ENCODE data around the gene DDB1. TPM values are rescaled to one million over a fixed set of nuclear protein-coding genes. Genes with fewer than 3 reads are reported as not detected.

DDB1 gene
- total RNA-seq, 8 experiments from 2014 or later = 144 to 240 (median 190) TPM

DNA sequence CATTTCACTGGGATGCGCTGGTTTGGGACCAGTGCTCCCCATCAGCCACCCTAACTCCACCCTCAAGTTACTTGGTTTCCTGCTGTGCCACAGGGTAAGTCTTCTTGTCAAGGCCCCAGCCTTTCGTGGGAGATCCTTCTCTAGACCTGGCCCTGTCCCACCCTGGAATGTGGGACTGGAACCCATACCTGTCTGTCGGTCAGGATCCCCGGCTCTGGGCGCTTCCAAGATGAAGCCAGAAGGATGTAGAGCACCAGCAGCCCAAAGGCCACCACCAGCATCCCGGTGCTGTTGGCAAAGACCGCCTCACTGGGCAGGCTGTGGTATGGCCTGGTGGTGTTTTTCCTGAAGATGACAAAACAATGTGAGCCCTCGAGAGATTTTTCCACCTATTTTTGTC lies 17.9 kb upstream of the DDB1 start:
- no peak overlapping the region for H3K4me3 ChIP-seq
- H3K27ac ChIP-seq = no peak overlapping the region
- no peak for ATAC-seq (replicated peaks in 6 of 8)
- WGBS, 10 experiments = 89 to 100% (median 100%) methylated on average over 1 to 5 of the region's 8 CpGs; no CpG with 5 or more reads in 5 of the 10 experiments
- in situ Hi-C loops (cut with MboI; ENCODE audit: low pct_unique_long_range_greater_than_20kb in 2 of 9, low sequenced_read_pairs in 9 of 9, unreplicated experiment in 9 of 9) = no loop called here
- peaks cover 2 to 8% of the 10 kb centered on the region in 2 donors for H3K4me1 ChIP-seq (replicated peaks in 1 of 2)

DNA sequence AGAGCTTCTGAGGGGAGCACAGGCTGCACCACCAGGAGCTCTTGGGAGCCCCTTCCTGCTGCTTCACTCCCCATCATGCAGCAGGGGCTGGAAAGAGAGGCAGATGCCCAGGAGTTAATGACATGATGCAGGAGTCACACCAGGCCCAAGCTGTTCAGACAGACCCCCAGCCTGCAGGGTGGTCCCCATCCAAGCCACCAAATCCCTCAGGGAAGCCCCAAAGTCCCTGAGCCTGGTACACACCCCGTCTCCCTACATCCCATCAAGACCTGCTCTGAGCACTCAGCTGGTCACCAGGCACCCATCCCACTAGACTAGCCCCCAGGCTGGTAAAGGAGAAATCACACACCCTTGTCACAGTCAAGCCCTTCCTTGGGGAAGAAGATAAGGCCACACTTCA lies 17.4 kb upstream of the DDB1 start:
- Histone ChIP-seq H3K4me3 (no peak overlapping the region), H3K4me1 (replicated peaks in 1 of 2) (peaks cover 2 to 8% of the 10 kb centered on the region in 2 donors), H3K27ac (peak overlapping the region; percentile 67 to 85)
- no peak for ATAC-seq (replicated peaks in 6 of 8)
- WGBS, 10 experiments = 67 to 100% methylated on average over 1 of the region's 1 CpG; no CpG with 5 or more reads in 8 of the 10 experiments
- in situ Hi-C loops (cut with MboI; ENCODE audit: low pct_unique_long_range_greater_than_20kb in 2 of 9, low sequenced_read_pairs in 9 of 9, unreplicated experiment in 9 of 9) = no loop called here

DNA sequence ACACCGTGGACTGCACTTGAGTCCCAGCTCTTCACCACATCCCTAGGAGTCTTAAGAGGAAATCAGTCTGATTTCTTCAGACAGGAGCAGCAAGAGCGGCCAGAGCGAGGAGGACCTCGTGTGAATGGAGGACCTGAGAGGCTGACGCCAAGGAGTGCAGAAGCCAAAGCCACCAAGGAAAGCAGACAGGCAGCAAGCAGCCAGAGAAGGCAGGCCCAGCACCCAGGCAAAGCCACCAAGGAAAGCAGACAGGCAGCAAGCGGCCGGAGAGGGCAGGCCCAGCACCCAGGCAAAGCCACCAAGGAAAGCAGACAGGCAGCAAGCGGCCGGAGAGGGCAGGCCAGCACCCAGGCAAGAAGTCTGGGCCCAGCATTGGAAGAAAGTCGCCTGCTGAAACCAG lies 17.0 kb upstream of the DDB1 start:
- Histone ChIP-seq H3K27ac (peak overlapping the region; percentile 67 to 85), H3K4me1 (replicated peaks in 1 of 2) (peaks cover 2 to 8% of the 10 kb centered on the region in 2 donors), H3K4me3 (no peak overlapping the region)
- ATAC-seq (replicated peaks in 6 of 8) = no peak
- 80 to 100% (median 91%) methylated on average over 1 to 6 of the region's 10 CpGs; no CpG with 5 or more reads in 6 of the 10 experiments for WGBS, 10 experiments
- in situ Hi-C loops (cut with MboI; ENCODE audit: low pct_unique_long_range_greater_than_20kb in 2 of 9, low sequenced_read_pairs in 9 of 9, unreplicated experiment in 9 of 9) = loop anchor here in 1 of 9 experiments (25.0 kb wide), 1 partner anchor 287 kb away; no protein-coding TSS in a partner anchor

DNA sequence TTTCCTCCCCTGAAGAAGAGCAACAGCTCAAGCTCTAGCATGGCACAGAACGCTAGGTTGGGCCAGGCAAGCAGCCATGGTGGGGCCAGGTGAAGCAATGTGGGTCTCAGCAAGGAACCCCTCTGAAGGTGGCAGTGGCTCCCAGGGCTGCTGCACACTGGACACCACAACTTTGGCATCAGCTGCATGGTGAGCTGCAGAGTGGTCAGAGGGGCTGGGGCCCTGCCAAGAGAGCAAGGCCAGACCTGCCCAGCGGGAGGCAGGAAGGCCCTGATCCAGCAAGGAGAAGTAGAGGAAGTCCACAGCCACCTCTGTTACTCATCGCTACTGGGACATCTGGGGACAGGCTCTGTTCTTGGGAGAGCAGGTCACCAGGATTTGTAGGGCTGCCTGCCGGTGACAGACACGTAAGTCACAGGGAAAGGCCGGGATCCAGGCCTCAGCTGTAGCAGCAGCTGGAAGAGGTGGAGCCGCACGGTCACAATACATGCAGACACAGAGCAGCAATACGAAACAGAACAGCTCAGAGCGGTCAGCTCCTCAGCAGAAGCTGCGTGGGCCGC lies 16.4 kb upstream of the DDB1 start:
- H3K4me1 ChIP-seq (replicated peaks in 1 of 2) = peaks cover 2 to 8% of the 10 kb centered on the region in 2 donors
- in situ Hi-C loops (cut with MboI; ENCODE audit: low pct_unique_long_range_greater_than_20kb in 2 of 9, low sequenced_read_pairs in 9 of 9, unreplicated experiment in 9 of 9) = loop anchor here in 1 of 9 experiments (25.0 kb wide), 1 partner anchor 288 kb away; no protein-coding TSS in a partner anchor
- peak in 5 of 8 experiments; percentile 3 to 86 (median 77) for ATAC-seq (replicated peaks in 6 of 8)
- 60 to 100% (median 70%) methylated on average over 1 to 8 of the region's 12 CpGs; no CpG with 5 or more reads in 6 of the 10 experiments for WGBS, 10 experiments
- H3K27ac ChIP-seq = peak overlapping the region; percentile 67 to 85
- H3K4me3 ChIP-seq = no peak overlapping the region

DNA sequence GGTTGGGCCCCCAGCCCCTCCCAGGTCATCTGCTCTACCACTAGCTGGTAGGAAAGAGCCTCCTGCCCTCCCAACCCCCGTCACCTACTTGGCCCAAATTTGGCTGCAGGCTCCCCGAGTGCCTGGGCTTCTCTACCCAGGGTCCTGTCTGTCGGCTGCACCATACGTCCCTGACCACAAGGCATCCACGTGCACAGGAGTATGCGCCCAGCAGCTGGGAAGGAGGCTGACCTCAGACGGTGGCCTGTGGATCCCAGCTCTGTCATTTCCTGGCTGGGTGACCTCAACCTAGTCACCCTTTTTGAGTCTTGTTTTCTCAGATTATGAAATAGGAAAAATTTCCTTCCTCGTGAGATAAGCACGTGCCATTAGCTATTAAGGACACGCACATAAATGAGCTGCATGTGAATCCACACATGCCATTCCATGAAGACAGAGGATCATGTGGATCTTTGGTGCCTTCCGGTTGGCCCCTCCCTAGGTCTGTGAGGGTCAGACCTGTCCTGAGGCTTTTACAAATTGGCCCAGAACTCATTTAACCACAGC lies 15.1 kb upstream of the DDB1 start:
- no peak overlapping the region for H3K4me3 ChIP-seq
- H3K27ac ChIP-seq = no peak overlapping the region
- in situ Hi-C loops (cut with MboI; ENCODE audit: low pct_unique_long_range_greater_than_20kb in 2 of 9, low sequenced_read_pairs in 9 of 9, unreplicated experiment in 9 of 9) = loop anchor here in 1 of 9 experiments (25.0 kb wide), 1 partner anchor 289 kb away; no protein-coding TSS in a partner anchor
- WGBS, 10 experiments = 70 to 100% (median 93%) methylated on average over 1 to 4 of the region's 11 CpGs; no CpG with 5 or more reads in 5 of the 10 experiments
- ATAC-seq (replicated peaks in 6 of 8) = no peak
- peaks cover 2 to 8% of the 10 kb centered on the region in 2 donors for H3K4me1 ChIP-seq (replicated peaks in 1 of 2)

DNA sequence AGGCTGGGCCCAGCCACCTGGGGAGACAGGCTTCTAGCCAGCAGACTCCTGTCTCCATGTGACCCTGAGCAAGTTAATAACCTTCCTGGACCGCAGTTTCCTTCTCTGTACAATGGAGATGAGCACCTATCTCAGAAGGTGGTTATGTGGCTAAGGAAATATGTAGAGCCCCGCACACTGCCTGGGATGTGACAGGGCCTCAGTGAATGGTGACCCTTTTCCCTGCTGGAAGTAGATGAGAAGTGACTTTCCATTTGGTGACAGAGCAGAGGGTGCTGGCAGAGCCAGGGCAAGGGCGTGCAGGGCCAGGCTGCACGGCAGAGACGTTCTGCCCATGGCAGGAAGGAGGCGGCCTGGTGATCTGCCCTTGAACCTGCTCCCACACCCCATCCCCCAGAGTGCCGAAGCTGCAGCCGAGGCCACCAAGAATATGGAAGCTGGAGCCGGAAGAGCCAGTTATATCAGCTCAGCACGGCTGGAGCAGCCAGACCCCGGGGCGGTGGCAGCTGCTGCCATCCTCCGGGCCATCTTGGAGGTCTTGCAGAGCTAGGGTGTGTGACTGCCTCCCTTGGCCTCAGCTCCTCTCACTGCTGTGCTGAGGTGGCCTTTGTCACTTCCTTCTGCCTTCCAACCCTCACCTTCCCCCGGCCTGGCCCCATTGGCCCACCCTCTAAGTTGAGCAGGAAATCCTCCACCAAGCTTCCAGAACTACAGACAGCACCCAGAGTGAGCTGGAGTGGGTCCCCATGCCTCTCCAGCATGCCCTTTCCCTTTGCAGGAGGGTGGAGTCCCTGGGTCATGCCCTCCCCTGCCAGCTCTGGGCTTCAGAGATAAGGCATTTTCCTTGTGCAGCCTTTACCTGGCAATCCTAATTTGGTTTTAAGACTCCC lies 13.3 kb upstream of the DDB1 start:
- peaks cover 2 to 8% of the 10 kb centered on the region in 2 donors for H3K4me1 ChIP-seq (replicated peaks in 1 of 2)
- ATAC-seq (replicated peaks in 6 of 8) = no peak
- in situ Hi-C loops (cut with MboI; ENCODE audit: low pct_unique_long_range_greater_than_20kb in 2 of 9, low sequenced_read_pairs in 9 of 9, unreplicated experiment in 9 of 9) = loop anchor here in 1 of 9 experiments (25.0 kb wide), 1 partner anchor 291 kb away; no protein-coding TSS in a partner anchor
- WGBS, 10 experiments = 60 to 100% (median 95%) methylated on average over 1 to 6 of the region's 14 CpGs; no CpG with 5 or more reads in 3 of the 10 experiments
- H3K4me3 ChIP-seq = no peak overlapping the region
- H3K27ac ChIP-seq = no peak overlapping the region

DNA sequence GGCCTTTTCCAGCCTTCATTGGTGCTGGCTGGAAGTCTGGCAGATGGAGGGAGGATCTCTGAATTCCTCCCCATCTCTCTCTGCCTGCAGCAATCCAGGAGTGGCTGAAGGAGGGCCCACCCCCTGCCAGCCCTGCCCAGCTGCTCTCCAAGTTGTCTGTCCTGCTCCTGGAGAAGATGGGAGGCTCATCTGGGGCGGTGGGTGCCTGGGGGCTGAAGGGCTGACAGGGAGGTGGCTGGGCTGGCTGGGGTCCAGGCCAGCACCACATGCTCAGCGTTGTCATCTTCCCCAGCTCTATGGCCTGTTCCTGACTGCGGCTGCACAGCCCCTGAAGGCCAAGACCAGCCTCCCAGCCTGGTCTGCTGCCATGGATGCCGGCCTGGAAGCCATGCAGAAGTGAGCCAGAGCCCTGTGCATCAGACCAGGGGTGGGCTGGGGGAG lies 12.3 kb upstream of the DDB1 start:
- Histone ChIP-seq H3K27ac (peak overlapping the region; percentile 45 to 69), H3K4me1 (replicated peaks in 1 of 2) (peaks cover 2 to 8% of the 10 kb centered on the region in 2 donors), H3K4me3 (no peak overlapping the region)
- 0 to 80% (median 23%) methylated on average over 1 to 3 of the region's 4 CpGs; no CpG with 5 or more reads in 5 of the 10 experiments for WGBS, 10 experiments
- in situ Hi-C loops (cut with MboI; ENCODE audit: low pct_unique_long_range_greater_than_20kb in 2 of 9, low sequenced_read_pairs in 9 of 9, unreplicated experiment in 9 of 9) = loop anchor here in 1 of 9 experiments (25.0 kb wide), 1 partner anchor 292 kb away; no protein-coding TSS in a partner anchor
- peak; percentile 54 to 97 (median 76) for ATAC-seq (replicated peaks in 6 of 8)

DNA sequence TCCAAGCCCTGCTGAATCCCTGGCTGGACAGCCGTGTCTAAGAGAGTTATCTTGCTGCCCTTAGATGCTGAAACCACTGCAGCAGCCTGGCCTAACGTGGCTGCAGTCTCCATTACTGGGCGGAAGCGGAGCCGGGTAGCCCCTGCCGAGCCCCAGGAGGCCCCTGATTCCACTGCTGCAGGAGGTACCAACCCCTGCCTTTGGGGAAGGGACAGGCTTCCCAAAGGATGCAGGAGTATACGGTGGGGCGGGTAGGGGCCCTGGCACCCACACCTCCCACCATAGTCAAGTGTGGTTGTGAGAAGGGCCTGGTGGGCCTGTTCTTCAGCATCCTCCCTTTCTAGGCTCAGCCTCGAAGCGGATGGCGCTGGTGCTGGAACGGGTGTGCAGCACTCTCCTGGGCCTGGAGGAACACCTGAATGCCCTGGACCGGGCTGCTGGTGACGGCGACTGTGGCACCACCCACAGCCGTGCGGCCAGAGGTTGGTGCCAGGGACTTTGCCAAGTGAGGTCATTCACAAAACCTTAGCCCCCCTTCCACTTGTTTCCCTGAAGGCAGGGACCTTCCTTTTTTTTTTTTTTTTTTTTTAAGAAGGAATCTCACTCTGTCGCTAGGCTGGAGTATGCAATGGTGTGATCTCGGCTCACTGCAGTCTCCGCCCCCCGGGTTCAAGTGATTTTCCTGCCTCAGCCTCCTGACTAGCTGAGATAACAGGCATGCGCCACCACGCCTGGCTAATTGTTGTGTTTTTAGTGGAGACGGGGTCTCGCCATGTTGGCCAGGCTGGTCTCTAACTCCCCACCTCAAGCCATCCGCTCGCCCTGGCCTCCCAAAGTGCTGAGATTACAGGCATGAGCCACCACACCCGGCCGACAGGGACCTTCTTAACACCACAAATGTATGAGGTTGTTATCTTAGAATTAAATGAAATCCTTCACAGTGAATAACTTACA lies 11.2 kb upstream of the DDB1 start:
- in situ Hi-C loops (cut with MboI; ENCODE audit: low pct_unique_long_range_greater_than_20kb in 2 of 9, low sequenced_read_pairs in 9 of 9, unreplicated experiment in 9 of 9) = loop anchor here in 1 of 9 experiments (25.0 kb wide), 1 partner anchor 293 kb away; no protein-coding TSS in a partner anchor
- WGBS, 10 experiments = 88 to 97% (median 90%) methylated on average over 3 to 13 of the region's 29 CpGs; no CpG with 5 or more reads in 4 of the 10 experiments
- H3K4me1 ChIP-seq (replicated peaks in 1 of 2) = no peaks in the 10 kb centered on the region

DNA sequence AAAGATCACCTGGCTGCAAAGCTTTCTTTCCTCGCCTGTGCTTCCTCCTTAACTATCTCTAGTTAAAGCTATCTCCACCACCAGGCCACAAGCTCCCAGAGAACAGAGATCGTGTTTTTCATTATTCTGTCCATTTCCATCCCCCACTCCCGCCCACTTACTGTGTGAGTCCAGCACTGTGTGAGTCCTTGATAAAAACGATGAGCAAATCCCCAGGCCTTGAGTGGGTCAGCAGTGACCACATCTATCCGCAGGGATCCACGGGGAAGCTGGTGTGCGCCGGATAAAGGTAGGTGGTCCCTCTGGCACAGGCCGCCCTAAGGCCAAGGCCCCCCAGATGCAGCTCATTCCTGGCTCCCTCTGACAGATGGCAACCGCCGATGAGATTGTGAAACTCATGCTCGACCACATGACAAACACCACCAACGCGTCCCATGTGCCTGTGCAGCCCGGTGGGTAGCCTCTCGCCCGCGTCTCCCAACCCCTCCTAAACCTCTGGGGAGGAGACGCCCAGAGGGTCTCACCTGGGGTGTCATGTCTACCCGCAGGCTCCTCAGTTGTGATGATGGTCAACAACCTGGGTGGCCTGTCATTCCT lies 9.4 kb upstream of the DDB1 start:
- H3K4me3 ChIP-seq = no peak overlapping the region
- no peaks in the 10 kb centered on the region for H3K4me1 ChIP-seq (replicated peaks in 1 of 2)
- 45 to 100% (median 88%) methylated on average over 1 to 9 of the region's 20 CpGs; no CpG with 5 or more reads in 3 of the 10 experiments for WGBS, 10 experiments
- no peak overlapping the region for H3K27ac ChIP-seq
- in situ Hi-C loops (cut with MboI; ENCODE audit: low pct_unique_long_range_greater_than_20kb in 2 of 9, low sequenced_read_pairs in 9 of 9, unreplicated experiment in 9 of 9) = loop anchor here in 1 of 9 experiments (25.0 kb wide), 1 partner anchor 295 kb away; no protein-coding TSS in a partner anchor
- ATAC-seq (replicated peaks in 6 of 8) = no peak

More for the DNA sequence above, 11.2 kb upstream of the DDB1 start:
- no peak for ATAC-seq (replicated peaks in 6 of 8)
- H3K4me3 ChIP-seq = no peak overlapping the region
- H3K27ac ChIP-seq = peak overlapping the region in 1 of 2 donors; percentile 69

DNA sequence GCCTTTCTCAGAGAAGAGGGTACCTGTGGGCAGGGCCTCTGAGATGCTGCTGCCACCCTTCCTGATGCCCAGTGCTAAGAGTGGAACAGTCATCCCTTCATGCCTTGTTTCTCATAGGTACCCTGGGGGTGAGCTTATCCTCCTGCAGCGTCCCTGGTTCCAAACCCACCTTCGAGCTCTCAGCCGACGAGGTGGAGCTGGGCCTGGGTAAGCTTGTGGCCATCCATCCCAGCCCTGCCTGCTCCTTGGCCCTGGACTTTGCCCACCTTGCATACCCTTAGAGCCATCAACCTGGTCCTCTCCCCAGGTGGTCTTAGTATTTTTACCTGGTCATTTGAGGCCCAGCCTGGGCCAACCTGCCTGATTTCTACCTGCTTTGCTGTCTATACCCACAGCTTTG lies 8.8 kb upstream of the DDB1 start:
- no peak for ATAC-seq (replicated peaks in 6 of 8)
- no peak overlapping the region for H3K4me3 ChIP-seq
- WGBS, 10 experiments = no CpG with 5 or more reads among the region's 4 CpGs
- in situ Hi-C loops (cut with MboI; ENCODE audit: low pct_unique_long_range_greater_than_20kb in 2 of 9, low sequenced_read_pairs in 9 of 9, unreplicated experiment in 9 of 9) = loop anchor here in 1 of 9 experiments (25.0 kb wide), 1 partner anchor 296 kb away; no protein-coding TSS in a partner anchor
- H3K4me1 ChIP-seq (replicated peaks in 1 of 2) = peaks cover under 1 to 2% of the 10 kb centered on the region in 2 donors
- H3K27ac ChIP-seq = no peak overlapping the region

DNA sequence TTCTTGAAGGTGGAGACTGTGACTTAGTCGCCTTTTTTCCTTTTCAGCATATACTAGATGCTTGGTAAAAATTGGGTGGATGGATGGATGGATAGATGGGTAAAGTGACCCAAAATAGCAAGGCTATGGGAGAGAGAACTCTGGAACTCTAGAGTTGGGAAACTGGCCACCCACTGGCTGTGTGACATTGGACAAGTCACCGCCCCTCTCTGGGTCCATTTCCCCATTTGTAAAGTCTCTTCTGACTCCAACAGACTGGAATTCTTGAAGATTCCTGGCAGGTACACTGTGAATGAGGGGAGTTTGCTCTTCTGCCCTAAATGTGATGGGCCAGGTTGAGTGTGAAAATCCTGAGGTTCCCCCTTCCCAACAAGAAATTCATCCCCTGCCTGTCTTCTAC lies 8.1 kb upstream of the DDB1 start:
- Histone ChIP-seq H3K27ac (no peak overlapping the region), H3K4me1 (replicated peaks in 1 of 2) (peaks cover 6% of the 10 kb centered on the region in 2 donors), H3K4me3 (no peak overlapping the region)
- no peak for ATAC-seq (replicated peaks in 6 of 8)
- in situ Hi-C loops (cut with MboI; ENCODE audit: low pct_unique_long_range_greater_than_20kb in 2 of 9, low sequenced_read_pairs in 9 of 9, unreplicated experiment in 9 of 9) = loop anchor here in 1 of 9 experiments (25.0 kb wide), 1 partner anchor 296 kb away; no protein-coding TSS in a partner anchor
- WGBS, 10 experiments = 93 to 100% (median 100%) methylated on average over 1 to 2 of the region's 2 CpGs; no CpG with 5 or more reads in 7 of the 10 experiments

All from motor neuron (in vitro differentiated cells).